GM23338 (cell line): ENCODE data around the gene C2CD4B. TPM values are rescaled to one million over a fixed set of nuclear protein-coding genes. Genes with fewer than 3 reads are reported as not detected.
A peak's percentile ranks its signal among the peaks of the same experiment; 100 is the strongest.

ENCODE experiments used
- ATAC-seq: fragments of 200-7000 bp; cut with Tn5 transposase; 3 replicates; pipeline ENCODE4 v1.9.1; 2020
- DNase-seq: peaks from one replicate; pipeline ENCODE4 v3.0.0-alpha.2; 2015; ENCODE audit warnings: low spot score
- H2AFZ ChIP-seq: fragments of 200-600 bp; sonication (generic); 2 replicates; pipeline ENCODE4 v1.8.0; 2016; ENCODE audit warnings: antibody characterized with exemption, mild to moderate bottlenecking, moderate library complexity
- H3F3A ChIP-seq: fragments of 200-600 bp; sonication (generic); replicated peaks from 2 replicates; pipeline ENCODE4 v1.8.0; 2017; ENCODE audit warnings: antibody characterized with exemption, mixed run types, low read depth
- H3K27ac ChIP-seq: fragments of 200-600 bp; sonication (generic); 2 replicates; pipeline ENCODE4 v1.6.1; 2016; ENCODE audit warnings: low read depth
- H3K27me3 ChIP-seq: fragments of 200-600 bp; sonication (generic); 2 replicates; pipeline ENCODE4 v1.8.0; 2016; ENCODE audit warnings: mild to moderate bottlenecking, mixed run types, moderate library complexity; ENCODE audit not compliant: insufficient read depth
- H3K36me3 ChIP-seq: fragments of 200-600 bp; sonication (generic); 2 replicates; pipeline ENCODE4 v1.8.0; 2016; ENCODE audit warnings: mild to moderate bottlenecking; ENCODE audit not compliant: insufficient read depth
- H3K4me1 ChIP-seq: fragments of 200-600 bp; sonication (generic); 2 replicates; pipeline ENCODE4 v1.8.0; 2016; ENCODE audit warnings: mild to moderate bottlenecking, moderate library complexity; ENCODE audit not compliant: insufficient read depth
- H3K4me2 ChIP-seq: fragments of 200-600 bp; sonication (generic); 2 replicates; pipeline ENCODE4 v1.7.1; 2017; ENCODE audit warnings: mixed run types
- H3K4me3 ChIP-seq: fragments of 200-600 bp; sonication (generic); 2 replicates; pipeline ENCODE4 v1.6.1; 2016; ENCODE audit warnings: mixed run types
- H3K79me2 ChIP-seq: fragments of 200-600 bp; sonication (generic); replicated peaks from 2 replicates; pipeline ENCODE4 v1.8.0; 2017; ENCODE audit warnings: mild to moderate bottlenecking; ENCODE audit not compliant: insufficient read depth
- H3K9me2 ChIP-seq: fragments of 200-600 bp; sonication (generic); 2 replicates; pipeline ENCODE4 v1.8.0; 2017; ENCODE audit not compliant: insufficient read depth
- H4K20me1 ChIP-seq: fragments of 200-600 bp; sonication (generic); replicated peaks from 2 replicates; pipeline ENCODE4 v1.8.0; 2017; ENCODE audit warnings: mild to moderate bottlenecking; ENCODE audit not compliant: insufficient read depth
- H3K27ac Mint-ChIP-seq: 2 replicates; pipeline ENCODE4 v1.8.0; 2020; ENCODE audit warnings: inconsistent platforms, mild to moderate bottlenecking, moderate library complexity, mixed read lengths
- H3K27me3 Mint-ChIP-seq: 3 replicates; pipeline ENCODE4 v1.8.0; 2022; ENCODE audit warnings: low read depth, mild to moderate bottlenecking, moderate library complexity, mixed read lengths, inconsistent platforms; ENCODE audit not compliant: insufficient read depth, poor library complexity
- H3K36me3 Mint-ChIP-seq: 3 replicates; pipeline ENCODE4 v1.8.0; 2021; ENCODE audit warnings: low read depth, mild to moderate bottlenecking, inconsistent platforms, moderate library complexity, mixed read lengths
- H3K4me1 Mint-ChIP-seq: 3 replicates; pipeline ENCODE4 v1.8.0; 2020; ENCODE audit warnings: mild to moderate bottlenecking, inconsistent platforms, mixed read lengths
- H3K4me3 Mint-ChIP-seq: 3 replicates; pipeline ENCODE4 v1.8.0; 2021; ENCODE audit warnings: moderate library complexity, mild to moderate bottlenecking, inconsistent platforms, mixed read lengths
- H3K9me3 Mint-ChIP-seq: 3 replicates; pipeline ENCODE4 v1.8.0; 2020; ENCODE audit warnings: moderate library complexity, mild to moderate bottlenecking, inconsistent platforms, mixed read lengths
- CREB1 ChIP-seq: fragments of 250-450 bp; sonication (Bioruptor Pico); IDR thresholded peaks from 2 replicates; pipeline ENCODE4 v1.5.0; 2020; ENCODE audit warnings: low read depth, mild to moderate bottlenecking, moderate library complexity
- EZH2 ChIP-seq: fragments of 200-600 bp; sonication (generic); IDR thresholded peaks from one replicate; pipeline ENCODE4 v1.8.0; 2017; ENCODE audit warnings: antibody characterized with exemption, mild to moderate bottlenecking, low read depth; ENCODE audit not compliant: unreplicated experiment
- EZH2phosphoT487 ChIP-seq: fragments of 200-600 bp; sonication (generic); IDR thresholded peaks from one replicate; pipeline ENCODE4 v1.8.1; 2018; ENCODE audit warnings: antibody characterized with exemption; ENCODE audit not compliant: unreplicated experiment
- JUNB ChIP-seq: IDR thresholded peaks from one replicate; pipeline ENCODE4 v1.6.1; 2016; ENCODE audit warnings: antibody characterized with exemption; ENCODE audit not compliant: unreplicated experiment
- POLR2AphosphoS5 ChIP-seq: IDR thresholded peaks from 2 replicates; pipeline ENCODE4 v1.6.1; 2016; ENCODE audit warnings: antibody characterized with exemption, low read depth
- REST ChIP-seq: IDR thresholded peaks from one replicate; pipeline ENCODE4 v1.6.1; 2018; ENCODE audit warnings: antibody characterized with exemption; ENCODE audit not compliant: unreplicated experiment
- STAT1 ChIP-seq: IDR thresholded peaks from one replicate; pipeline ENCODE4 v1.6.1; 2016; ENCODE audit warnings: antibody characterized with exemption; ENCODE audit not compliant: unreplicated experiment
- ZNF114 ChIP-seq: fragments of 250-450 bp; sonication (Bioruptor Pico); IDR thresholded peaks from 2 replicates; pipeline ENCODE4 v1.5.0; 2020; ENCODE audit warnings: mild to moderate bottlenecking, moderate library complexity
- ZNF331 ChIP-seq: fragments of 250-450 bp; sonication (Bioruptor Pico); IDR thresholded peaks from 2 replicates; pipeline ENCODE4 v1.5.0; 2020; ENCODE audit warnings: low read depth, mild to moderate bottlenecking, moderate library complexity
- polyA plus RNA-seq: library from polyadenylated mRNA; unstranded; fragments of >200 nt; fragmentation: Nextera tagmentation; extraction: Ambion mirVana; gene quantifications from 2 replicates; pipeline ENCODE4 v1.2.1, GENCODE V29; 2016
- total RNA-seq: library from RNA; depleted of rRNA; stranded (reverse); fragments of >200 nt; shearing (Covaris generic); gene quantifications from 2 replicates; pipeline ENCODE4 v1.2.3, GENCODE V29; 2014
- TF ChIP-seq, protein P1 (sequence below), 2 experiments: fragments of 200-600 bp in 1 of 2; sonication (generic) in 1 of 2; conservative IDR thresholded peaks; 2 replicates each; pipeline versions ENCODE4 v1.5.1 to v1.6.1; 2016 to 2017; ENCODE audit warnings: antibody characterized with exemption in 2 of 2, low read depth in 2 of 2, mild to moderate bottlenecking in 2 of 2, moderate library complexity in 1 of 2
- TF ChIP-seq, protein P2 (sequence below): IDR thresholded peaks from 2 replicates; pipeline ENCODE4 v1.6.1; 2016; ENCODE audit warnings: antibody characterized with exemption
- TF ChIP-seq, protein P3 (sequence below): fragments of 250-450 bp; sonication (Bioruptor Pico); IDR thresholded peaks from 2 replicates; pipeline ENCODE4 v1.5.0; 2020; ENCODE audit warnings: mild to moderate bottlenecking, moderate library complexity

The C2CD4B gene
- total and polyA plus RNA-seq, 2 experiments from 2014 or later = 1.5 TPM; not detected in 1

GRCh38 chr15:62150445-62150844 is 14.6 kb downstream of the C2CD4B start:
- no peaks in the 10 kb centered on the region for H3K4me1 Mint-ChIP-seq
- no peak for ATAC-seq
- Histone ChIP-seq H3K27ac (no peak overlapping the region), H3K9me2 (peaks cover 7% of the 10 kb centered on the region; the same call in 1 of the 2 replicates), H3K36me3 (no peaks in the 10 kb centered on the region), H3K79me2 (no peaks in the 10 kb centered on the region), H3K4me1 (no peaks in the 10 kb centered on the region), H3K4me3 (no peak overlapping the region), H3F3A (no peaks in the 10 kb centered on the region), H4K20me1 (no peaks in the 10 kb centered on the region), H3K27me3 (no peaks in the 10 kb centered on the region), H2AFZ (peak overlapping the region; percentile 52; the same call in 1 of the 2 replicates), H3K4me2 (no peak overlapping the region)
- H3K27me3 Mint-ChIP-seq = peaks cover 3% of the 10 kb centered on the region
- no peak overlapping the region for H3K27ac Mint-ChIP-seq
- H3K36me3 Mint-ChIP-seq = peaks cover 3% of the 10 kb centered on the region; the same call in 2 of the 3 replicates
- H3K4me3 Mint-ChIP-seq = no peak overlapping the region
- no peak for TF ChIP-seq STAT1
- TF ChIP-seq CREB1 = no peak
- no peak for TF ChIP-seq ZNF114 (CRISPR knock-in tag)
- TF ChIP-seq, protein P1, sequence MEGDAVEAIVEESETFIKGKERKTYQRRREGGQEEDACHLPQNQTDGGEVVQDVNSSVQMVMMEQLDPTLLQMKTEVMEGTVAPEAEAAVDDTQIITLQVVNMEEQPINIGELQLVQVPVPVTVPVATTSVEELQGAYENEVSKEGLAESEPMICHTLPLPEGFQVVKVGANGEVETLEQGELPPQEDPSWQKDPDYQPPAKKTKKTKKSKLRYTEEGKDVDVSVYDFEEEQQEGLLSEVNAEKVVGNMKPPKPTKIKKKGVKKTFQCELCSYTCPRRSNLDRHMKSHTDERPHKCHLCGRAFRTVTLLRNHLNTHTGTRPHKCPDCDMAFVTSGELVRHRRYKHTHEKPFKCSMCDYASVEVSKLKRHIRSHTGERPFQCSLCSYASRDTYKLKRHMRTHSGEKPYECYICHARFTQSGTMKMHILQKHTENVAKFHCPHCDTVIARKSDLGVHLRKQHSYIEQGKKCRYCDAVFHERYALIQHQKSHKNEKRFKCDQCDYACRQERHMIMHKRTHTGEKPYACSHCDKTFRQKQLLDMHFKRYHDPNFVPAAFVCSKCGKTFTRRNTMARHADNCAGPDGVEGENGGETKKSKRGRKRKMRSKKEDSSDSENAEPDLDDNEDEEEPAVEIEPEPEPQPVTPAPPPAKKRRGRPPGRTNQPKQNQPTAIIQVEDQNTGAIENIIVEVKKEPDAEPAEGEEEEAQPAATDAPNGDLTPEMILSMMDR (conservative IDR thresholded peaks at IDR 0.05; ENCODE audit: low read depth in 2 of 2) = no peak
- no peak for TF ChIP-seq EZH2
- TF ChIP-seq, protein P2, sequence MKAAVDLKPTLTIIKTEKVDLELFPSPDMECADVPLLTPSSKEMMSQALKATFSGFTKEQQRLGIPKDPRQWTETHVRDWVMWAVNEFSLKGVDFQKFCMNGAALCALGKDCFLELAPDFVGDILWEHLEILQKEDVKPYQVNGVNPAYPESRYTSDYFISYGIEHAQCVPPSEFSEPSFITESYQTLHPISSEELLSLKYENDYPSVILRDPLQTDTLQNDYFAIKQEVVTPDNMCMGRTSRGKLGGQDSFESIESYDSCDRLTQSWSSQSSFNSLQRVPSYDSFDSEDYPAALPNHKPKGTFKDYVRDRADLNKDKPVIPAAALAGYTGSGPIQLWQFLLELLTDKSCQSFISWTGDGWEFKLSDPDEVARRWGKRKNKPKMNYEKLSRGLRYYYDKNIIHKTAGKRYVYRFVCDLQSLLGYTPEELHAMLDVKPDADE = no peak
- no peak for TF ChIP-seq JUNB
- TF ChIP-seq ZNF331 (CRISPR knock-in tag) = no peak
- TF ChIP-seq, protein P3, sequence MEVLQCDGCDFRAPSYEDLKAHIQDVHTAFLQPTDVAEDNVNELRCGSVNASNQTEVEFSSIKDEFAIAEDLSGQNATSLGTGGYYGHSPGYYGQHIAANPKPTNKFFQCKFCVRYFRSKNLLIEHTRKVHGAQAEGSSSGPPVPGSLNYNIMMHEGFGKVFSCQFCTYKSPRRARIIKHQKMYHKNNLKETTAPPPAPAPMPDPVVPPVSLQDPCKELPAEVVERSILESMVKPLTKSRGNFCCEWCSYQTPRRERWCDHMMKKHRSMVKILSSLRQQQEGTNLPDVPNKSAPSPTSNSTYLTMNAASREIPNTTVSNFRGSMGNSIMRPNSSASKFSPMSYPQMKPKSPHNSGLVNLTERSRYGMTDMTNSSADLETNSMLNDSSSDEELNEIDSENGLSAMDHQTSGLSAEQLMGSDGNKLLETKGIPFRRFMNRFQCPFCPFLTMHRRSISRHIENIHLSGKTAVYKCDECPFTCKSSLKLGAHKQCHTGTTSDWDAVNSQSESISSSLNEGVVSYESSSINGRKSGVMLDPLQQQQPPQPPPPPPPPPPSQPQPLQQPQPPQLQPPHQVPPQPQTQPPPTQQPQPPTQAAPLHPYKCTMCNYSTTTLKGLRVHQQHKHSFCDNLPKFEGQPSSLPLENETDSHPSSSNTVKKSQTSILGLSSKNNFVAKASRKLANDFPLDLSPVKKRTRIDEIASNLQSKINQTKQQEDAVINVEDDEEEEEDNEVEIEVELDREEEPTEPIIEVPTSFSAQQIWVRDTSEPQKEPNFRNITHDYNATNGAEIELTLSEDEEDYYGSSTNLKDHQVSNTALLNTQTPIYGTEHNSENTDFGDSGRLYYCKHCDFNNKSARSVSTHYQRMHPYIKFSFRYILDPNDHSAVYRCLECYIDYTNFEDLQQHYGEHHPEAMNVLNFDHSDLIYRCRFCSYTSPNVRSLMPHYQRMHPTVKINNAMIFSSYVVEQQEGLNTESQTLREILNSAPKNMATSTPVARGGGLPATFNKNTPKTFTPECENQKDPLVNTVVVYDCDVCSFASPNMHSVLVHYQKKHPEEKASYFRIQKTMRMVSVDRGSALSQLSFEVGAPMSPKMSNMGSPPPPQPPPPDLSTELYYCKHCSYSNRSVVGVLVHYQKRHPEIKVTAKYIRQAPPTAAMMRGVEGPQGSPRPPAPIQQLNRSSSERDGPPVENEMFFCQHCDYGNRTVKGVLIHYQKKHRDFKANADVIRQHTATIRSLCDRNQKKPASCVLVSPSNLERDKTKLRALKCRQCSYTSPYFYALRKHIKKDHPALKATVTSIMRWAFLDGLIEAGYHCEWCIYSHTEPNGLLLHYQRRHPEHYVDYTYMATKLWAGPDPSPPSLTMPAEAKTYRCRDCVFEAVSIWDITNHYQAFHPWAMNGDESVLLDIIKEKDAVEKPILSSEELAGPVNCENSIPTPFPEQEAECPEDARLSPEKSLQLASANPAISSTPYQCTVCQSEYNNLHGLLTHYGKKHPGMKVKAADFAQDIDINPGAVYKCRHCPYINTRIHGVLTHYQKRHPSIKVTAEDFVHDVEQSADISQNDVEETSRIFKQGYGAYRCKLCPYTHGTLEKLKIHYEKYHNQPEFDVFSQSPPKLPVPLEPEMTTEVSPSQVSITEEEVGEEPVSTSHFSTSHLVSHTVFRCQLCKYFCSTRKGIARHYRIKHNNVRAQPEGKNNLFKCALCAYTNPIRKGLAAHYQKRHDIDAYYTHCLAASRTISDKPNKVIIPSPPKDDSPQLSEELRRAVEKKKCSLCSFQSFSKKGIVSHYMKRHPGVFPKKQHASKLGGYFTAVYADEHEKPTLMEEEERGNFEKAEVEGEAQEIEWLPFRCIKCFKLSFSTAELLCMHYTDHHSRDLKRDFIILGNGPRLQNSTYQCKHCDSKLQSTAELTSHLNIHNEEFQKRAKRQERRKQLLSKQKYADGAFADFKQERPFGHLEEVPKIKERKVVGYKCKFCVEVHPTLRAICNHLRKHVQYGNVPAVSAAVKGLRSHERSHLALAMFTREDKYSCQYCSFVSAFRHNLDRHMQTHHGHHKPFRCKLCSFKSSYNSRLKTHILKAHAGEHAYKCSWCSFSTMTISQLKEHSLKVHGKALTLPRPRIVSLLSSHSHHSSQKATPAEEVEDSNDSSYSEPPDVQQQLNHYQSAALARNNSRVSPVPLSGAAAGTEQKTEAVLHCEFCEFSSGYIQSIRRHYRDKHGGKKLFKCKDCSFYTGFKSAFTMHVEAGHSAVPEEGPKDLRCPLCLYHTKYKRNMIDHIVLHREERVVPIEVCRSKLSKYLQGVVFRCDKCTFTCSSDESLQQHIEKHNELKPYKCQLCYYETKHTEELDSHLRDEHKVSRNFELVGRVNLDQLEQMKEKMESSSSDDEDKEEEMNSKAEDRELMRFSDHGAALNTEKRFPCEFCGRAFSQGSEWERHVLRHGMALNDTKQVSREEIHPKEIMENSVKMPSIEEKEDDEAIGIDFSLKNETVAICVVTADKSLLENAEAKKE = no peak
- TF ChIP-seq POLR2AphosphoS5 = no peak
- TF ChIP-seq REST = no peak
- no peak for TF ChIP-seq EZH2phosphoT487
- no peak for DNase-seq
- no peaks in the 10 kb centered on the region for H3K9me3 Mint-ChIP-seq
